PFSK-1 (cell line): ENCODE measurements around the gene ZNF747.

Experiments used
- POLR2AphosphoS5 ChIP-seq: IDR thresholded peaks from 2 replicates; pipeline ENCODE4 v1.6.1; 2012; ENCODE audit warnings: low read depth, mild to moderate bottlenecking, control low read depth, low read length, moderate library complexity
- TF ChIP-seq, protein P1 (sequence below), 2 experiments: IDR thresholded peaks; 2 replicates each; pipeline versions ENCODE4 v1.6.1 to v1.8.0; 2011 to 2012; ENCODE audit warnings: low read depth in 2 of 2, low read length in 2 of 2, control low read depth in 1 of 2, inconsistent platforms in 1 of 2, mild to moderate bottlenecking in 1 of 2, moderate library complexity in 1 of 2; ENCODE audit not compliant: insufficient read depth in 1 of 2

DNA sequence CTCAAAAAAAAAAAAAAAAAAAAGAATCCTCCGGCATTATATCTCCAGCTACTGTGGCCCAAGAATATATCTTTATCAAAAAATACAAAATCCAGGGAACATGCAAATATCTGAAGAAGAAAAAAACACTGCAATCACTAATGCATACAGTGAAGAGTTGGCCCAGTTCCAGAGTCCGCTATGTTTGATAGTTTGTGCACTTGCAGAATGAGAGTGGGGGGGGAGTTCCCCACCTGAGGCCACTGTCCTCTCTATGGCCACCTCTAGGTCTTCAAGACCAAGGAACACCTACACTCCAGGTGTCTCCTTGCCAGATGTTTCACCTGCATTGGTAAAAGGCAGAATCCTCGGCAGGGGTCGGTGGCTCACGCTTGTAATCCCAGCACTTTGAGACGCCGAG lies 46.8 kb upstream of the ZNF747 start:
- no peak for TF ChIP-seq POLR2AphosphoS5
- TF ChIP-seq, protein P1, sequence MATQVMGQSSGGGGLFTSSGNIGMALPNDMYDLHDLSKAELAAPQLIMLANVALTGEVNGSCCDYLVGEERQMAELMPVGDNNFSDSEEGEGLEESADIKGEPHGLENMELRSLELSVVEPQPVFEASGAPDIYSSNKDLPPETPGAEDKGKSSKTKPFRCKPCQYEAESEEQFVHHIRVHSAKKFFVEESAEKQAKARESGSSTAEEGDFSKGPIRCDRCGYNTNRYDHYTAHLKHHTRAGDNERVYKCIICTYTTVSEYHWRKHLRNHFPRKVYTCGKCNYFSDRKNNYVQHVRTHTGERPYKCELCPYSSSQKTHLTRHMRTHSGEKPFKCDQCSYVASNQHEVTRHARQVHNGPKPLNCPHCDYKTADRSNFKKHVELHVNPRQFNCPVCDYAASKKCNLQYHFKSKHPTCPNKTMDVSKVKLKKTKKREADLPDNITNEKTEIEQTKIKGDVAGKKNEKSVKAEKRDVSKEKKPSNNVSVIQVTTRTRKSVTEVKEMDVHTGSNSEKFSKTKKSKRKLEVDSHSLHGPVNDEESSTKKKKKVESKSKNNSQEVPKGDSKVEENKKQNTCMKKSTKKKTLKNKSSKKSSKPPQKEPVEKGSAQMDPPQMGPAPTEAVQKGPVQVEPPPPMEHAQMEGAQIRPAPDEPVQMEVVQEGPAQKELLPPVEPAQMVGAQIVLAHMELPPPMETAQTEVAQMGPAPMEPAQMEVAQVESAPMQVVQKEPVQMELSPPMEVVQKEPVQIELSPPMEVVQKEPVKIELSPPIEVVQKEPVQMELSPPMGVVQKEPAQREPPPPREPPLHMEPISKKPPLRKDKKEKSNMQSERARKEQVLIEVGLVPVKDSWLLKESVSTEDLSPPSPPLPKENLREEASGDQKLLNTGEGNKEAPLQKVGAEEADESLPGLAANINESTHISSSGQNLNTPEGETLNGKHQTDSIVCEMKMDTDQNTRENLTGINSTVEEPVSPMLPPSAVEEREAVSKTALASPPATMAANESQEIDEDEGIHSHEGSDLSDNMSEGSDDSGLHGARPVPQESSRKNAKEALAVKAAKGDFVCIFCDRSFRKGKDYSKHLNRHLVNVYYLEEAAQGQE (IDR thresholded peaks at IDR 0.05; ENCODE audit: insufficient read depth in 1 of 2, low read depth in 2 of 2, low read length in 2 of 2): no peak
